A204.1 (cell line): Measurements from ENCODE around the gene TBC1D7.

Experiments
- FAIRE-seq: peaks from 2 replicates; lab custom pipeline; 2012; peaks lifted over from hg19 to GRCh38; lab: Jason Lieb, UNC

TBC1D7 gene

GRCh38 chr6:13328076-13328874 is at the start of gene TBC1D7:
TBC1D7 (minus strand) TSS chr6:13328537; CDS start chr6:13326898, 1,639 bp downstream.
- no peak for FAIRE-seq

DNA sequence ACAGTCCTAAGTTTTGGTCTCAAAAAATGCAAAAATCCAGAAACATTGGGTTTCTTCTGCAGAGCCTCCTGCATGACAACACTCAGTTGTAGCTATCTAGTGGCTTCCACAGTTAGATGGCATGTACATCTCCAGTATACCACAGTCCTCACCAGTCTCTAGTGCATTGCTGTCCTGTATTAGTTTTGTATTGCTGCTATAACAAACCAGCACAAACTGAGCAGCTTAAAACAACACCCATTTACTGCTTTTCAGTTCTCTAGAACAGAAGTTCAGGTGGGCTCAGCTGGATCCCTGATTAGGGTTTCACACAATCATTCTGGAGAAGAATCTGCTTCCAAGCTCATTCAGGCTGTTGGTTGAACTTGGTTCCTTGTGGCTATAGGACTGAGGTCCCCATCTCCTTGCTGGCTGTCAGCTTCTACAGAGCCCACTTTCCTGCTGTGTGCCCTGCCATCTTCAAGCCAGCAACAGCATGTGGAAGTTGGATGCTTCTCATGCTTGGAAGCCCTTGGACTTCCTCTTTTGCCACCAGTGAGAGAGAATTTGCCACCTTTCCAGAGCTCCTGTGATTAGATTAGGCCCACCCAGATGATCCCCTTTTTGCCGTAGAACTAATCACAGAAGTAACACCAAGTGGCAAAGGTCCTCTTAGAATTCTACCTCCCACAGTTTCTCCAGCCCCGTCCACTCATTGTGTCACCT is 48.9 kb upstream of the TBC1D7 start:
- no peak for FAIRE-seq

GRCh38 chr6:13375360-13375878 is 47.1 kb upstream of the TBC1D7 start:
- no peak for FAIRE-seq

GRCh38 chr6:13373919-13374318 is 45.6 kb upstream of the TBC1D7 start:
- no peak for FAIRE-seq

DNA sequence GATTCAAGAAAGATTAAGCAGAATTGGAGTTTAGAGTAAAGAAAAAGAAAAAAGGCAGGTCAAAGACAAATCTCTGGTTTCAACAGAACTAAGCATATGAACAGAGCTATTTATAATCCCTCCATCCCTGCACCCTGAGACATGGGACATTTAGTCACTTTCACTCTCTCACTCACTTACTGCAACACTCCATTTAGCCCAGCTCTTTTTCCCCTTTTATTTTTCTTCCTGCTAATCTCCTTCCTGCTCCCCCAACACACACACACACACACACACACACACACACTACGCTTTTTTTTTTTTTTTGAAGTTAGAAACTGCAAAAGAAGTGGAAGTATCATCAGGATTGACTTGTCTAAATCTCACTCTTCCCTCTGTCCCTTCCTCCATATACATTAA is 45.1 kb upstream of the TBC1D7 start:
- no peak for FAIRE-seq

- no peak for FAIRE-seq
Observed at GRCh38 chr6:13372688-13373487, 44.6 kb upstream of the TBC1D7 start.

- FAIRE-seq = no peak
Observed at GRCh38 chr6:13372076-13372475, 43.7 kb upstream of the TBC1D7 start.

DNA sequence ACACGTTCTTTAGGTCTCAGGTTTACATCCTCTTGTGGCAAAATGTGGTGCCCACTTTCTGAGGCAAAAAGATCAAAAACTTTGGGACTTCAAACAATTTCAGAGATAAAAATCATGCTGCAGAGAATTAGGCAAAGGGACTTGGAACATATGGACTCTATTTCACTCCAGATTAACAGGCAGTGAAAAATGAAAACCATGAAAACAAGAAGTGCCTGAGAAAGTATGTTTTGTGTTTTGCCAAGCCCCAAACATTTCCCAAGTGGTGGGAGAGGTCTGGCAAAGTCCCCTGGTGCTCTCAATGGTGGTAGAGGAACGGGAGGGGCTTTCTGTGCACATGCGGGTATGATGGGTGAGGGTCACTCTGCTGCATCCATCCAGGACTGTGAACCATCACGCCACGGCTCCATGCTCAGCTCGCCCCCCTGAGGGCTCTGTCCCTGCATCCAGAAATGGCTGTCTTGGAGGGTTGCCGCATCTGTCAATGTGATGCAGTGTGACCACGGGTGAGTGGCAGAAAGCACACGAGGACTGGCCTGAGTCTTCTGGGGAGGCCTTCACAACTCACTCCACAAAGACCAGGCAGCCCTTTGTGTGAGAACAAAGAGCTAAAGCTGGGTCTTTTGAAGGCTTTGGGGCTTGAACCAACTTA is 43.2 kb upstream of the TBC1D7 start:
- FAIRE-seq = no peak

DNA sequence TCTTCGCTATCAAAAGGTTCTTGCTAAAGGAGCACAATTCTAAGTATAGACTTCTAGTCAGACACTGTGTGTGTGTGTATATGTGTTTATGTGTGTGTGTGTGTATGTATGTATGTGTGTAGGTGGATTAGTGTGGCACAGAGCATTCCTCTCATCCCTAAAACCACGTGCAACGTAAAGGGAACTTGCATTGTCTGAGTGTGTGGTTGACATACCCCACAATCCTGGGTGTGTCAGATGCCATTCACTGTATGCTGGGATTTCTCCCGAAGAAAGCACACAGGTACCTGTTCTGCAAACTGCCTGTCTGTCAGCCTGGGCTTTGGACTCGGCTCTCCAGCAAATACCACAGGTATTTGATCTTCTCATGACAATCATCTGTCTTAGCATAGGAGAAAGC is 42.3 kb upstream of the TBC1D7 start:
- FAIRE-seq = no peak

- FAIRE-seq = no peak
Observed at GRCh38 chr6:13369591-13369990, 41.3 kb upstream of the TBC1D7 start.

GRCh38 chr6:13368731-13369115 is 40.4 kb upstream of the TBC1D7 start:
- no peak for FAIRE-seq

DNA sequence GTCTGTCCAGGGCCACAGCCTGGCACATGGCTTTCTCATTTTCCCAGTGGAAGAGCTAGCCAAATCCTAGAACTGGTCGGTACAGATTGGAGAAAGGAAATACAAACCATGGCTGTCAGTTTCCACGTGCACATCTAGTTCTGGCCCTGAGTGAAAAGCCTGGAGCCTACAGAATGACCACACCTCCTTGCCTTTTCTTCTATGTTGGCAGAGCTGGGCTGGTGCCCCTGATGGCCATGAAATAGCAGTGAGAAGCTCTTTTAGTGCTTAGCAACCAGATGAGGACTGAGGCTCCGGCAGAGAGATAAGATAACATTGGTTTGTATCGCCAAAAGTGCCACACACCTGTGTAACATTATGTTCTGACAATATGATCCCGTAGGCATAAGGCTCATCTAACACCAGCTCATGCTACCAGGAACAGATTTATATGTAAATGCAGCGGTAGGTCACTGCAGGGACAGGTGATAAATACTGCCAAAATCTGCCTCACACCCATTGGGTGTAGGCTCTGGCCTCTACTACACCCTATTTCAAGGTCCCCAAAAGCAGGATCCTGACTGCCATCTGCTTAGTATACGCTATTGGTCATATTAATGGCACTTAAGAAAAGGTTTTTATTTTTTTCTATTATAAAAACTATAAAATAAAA is 39.9 kb upstream of the TBC1D7 start:
- no peak for FAIRE-seq

DNA sequence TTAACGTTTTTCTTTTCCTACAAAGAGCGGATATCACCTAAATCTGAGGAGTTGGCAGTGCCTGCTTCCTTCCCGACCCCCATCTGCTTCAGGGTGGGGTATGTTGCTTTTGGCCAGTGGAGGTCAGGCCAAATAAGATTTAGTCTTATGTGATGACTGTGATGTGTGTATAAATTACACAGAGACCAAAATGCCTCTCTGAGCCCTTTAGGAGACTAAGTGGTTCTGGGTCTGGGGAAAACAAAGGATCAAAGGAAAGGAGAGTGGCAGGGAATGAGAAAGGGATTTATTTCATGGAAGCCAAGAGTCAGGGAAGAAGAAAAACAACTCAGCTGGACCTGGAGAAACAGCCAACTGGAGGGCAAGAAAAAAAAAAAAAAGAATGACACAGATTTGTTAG is 39.1 kb upstream of the TBC1D7 start:
- FAIRE-seq = no peak

GRCh38 chr6:13365320-13365719 is 37.0 kb upstream of the TBC1D7 start:
- FAIRE-seq = no peak

DNA sequence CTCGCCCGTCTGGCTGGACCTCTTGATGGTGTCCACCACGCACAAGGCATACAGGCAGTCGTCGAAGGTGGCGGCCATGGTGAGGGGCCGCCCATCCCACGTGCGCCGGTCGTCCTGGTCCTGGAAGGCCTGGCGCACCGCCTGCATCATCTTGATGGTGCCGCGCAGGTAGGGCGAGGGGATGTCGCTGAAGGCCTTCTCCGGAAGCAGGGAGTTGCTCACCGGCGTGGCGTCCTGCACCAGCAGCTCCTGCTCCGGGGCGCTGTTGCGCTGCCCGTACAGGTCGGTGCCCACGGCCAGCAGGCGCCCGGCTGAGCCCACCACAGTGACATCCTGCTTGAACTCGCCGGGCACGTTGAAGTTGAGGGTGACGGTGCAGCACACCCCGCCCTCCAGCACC is 36.5 kb upstream of the TBC1D7 start:
- FAIRE-seq = no peak

DNA sequence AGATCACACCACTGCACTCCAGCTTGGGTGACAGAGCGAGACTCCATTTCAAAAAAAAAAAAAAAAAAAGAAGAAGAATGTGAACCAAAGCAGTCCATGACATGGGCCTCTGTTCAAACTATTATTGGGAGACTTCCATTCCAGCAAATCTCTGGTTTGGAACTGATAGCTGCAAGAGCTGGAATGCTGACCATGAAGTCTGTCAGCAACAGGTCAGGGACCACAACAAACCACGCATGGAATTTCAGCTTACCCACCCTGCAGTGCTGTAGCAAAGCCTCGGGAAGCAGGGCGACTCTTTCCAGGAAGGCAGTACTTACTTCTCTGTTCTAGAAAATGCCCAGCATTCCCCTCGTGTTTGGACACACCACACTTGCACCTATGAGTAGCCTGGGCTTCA is 34.1 kb upstream of the TBC1D7 start:
- no peak for FAIRE-seq

DNA sequence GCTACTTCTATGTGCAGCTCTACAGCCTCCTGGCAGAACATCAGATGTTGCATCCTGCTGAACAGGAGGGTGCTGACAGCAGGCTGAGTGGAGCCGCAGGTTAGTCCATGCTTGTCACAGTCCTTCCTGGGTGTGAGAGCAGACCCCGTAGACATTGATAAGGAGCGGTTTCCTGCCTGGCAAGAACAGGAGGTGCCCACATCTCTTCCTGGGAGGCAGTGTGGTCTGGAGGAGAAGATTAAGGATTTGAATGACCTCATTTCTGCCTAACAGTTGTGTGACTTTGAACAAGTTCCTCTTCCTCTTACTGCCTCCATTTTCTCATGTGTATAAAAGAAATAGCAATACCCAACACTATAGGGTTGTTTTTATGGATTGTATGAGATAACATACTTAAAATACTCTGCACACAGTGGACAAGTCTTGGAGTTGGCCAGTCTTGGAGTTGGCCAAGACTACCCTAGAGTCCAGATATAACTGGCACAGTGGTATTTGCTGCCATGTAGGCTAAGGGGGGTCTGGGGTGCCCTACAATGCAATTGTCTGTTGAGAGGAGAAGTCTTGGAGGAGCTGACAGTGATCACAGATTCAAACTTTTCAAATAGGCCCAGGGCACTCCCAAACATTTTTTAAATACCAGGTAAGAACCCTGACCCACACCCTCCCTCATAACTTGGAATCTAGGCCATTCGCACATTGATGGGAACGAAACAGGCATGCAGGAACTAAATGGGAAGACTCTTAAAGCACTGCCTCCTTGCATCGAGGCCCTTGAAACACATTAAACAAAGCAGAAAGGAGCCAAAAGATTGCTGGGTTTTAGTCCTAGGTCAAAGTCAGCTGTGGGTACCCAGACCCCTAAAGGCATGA is 32.6 kb upstream of the TBC1D7 start:
- no peak for FAIRE-seq

DNA sequence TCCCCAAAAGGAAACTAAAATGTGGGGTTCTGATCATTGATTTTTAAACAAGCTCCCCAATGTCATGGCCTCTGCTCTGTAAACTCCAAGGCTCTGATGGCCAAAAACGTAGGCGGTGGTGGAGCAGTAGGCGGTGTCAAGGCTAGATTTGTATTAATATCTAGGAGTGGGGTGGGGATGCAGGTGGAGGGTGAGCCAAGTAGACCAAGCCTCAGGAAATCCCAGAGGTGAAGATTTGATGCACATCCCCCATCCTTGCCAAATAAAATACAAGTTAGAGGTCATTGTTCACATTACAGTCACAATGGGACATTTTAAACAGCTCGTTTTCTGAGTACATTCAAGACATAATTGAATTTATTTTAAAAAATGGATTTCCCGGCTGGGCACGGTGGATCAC is 30.9 kb upstream of the TBC1D7 start:
- FAIRE-seq = no peak

GRCh38 chr6:13358511-13358910 is 30.2 kb upstream of the TBC1D7 start:
- FAIRE-seq = no peak

- no peak for FAIRE-seq
Observed at GRCh38 chr6:13357551-13358075, 29.3 kb upstream of the TBC1D7 start.
